ENCODE results near the gene ABLIM1.

- TF ChIP-seq CTCF (IDR thresholded peaks at IDR 0.05) = no peak
- TF ChIP-seq POLR2A (IDR thresholded peaks at IDR 0.05) = no peak
Measured at GRCh38 chr10:114694062-114694461, 36.0 kb upstream of the ABLIM1 start.
